HepG2 (cell line): ENCODE data around the gene EGFL8. TPM values are rescaled to one million over a fixed set of nuclear protein-coding genes. Genes with fewer than 3 reads are reported as not detected.

Source experiments
- ARID3A ChIP-seq: IDR thresholded peaks from 2 replicates; pipeline ENCODE4 v1.6.1; 2012; ENCODE audit warnings: low read depth, low read length, improper control_type of control experiment
- ASH2L ChIP-seq: fragments of 300-600, 200-600 bp; sonication (generic); IDR thresholded peaks from 2 replicates; pipeline ENCODE4 v1.7.0; 2017; ENCODE audit warnings: low read depth, mild to moderate bottlenecking, moderate library complexity, mixed read lengths, low read length; ENCODE audit not compliant: insufficient read length
- CBX5 ChIP-seq: sonication (generic); formaldehyde crosslinking; IDR thresholded peaks from 2 replicates; pipeline ENCODE4 v1.4.0; 2020; ENCODE audit warnings: missing genetic modification reagents, borderline replicate concordance
- DZIP1 ChIP-seq: sonication (generic); formaldehyde crosslinking; IDR thresholded peaks from 2 replicates; pipeline ENCODE4 v1.5.0; 2020; ENCODE audit warnings: mild to moderate bottlenecking, missing genetic modification reagents
- ELF1 ChIP-seq: sonication (generic); formaldehyde crosslinking; IDR thresholded peaks from 2 replicates; pipeline ENCODE4 v1.4.0; 2020; ENCODE audit warnings: missing genetic modification reagents
- GATAD1 ChIP-seq: IDR thresholded peaks from 2 replicates; pipeline ENCODE4 v1.6.1; 2016; ENCODE audit warnings: missing genetic modification reagents, missing compliant biosample characterization
- IRX3 ChIP-seq: sonication (generic); formaldehyde crosslinking; IDR thresholded peaks from 2 replicates; pipeline ENCODE4 v1.8.1; 2023; ENCODE audit warnings: mild to moderate bottlenecking, low read depth, missing genetic modification reagents, borderline replicate concordance
- KMT2B ChIP-seq: IDR thresholded peaks from 2 replicates; pipeline ENCODE4 v1.6.1; 2016; ENCODE audit warnings: missing genetic modification reagents, missing compliant biosample characterization
- NRL ChIP-seq: sonication (generic); formaldehyde crosslinking; IDR thresholded peaks from 2 replicates; pipeline ENCODE4 v1.5.0; 2020; ENCODE audit warnings: missing genetic modification reagents, mild to moderate bottlenecking, moderate library complexity, borderline replicate concordance
- SRSF4 ChIP-seq: fragments of 200-400 bp; formaldehyde crosslinking; IDR thresholded peaks from one replicate; pipeline ENCODE4 v1.6.1; 2018; ENCODE audit warnings: mild to moderate bottlenecking, low read depth, low read length, moderate library complexity; ENCODE audit not compliant: poor library complexity, severe bottlenecking
- TBX2 ChIP-seq: sonication (generic); formaldehyde crosslinking; IDR thresholded peaks from 2 replicates; pipeline ENCODE4 v1.5.0; 2020; ENCODE audit warnings: missing genetic modification reagents, mild to moderate bottlenecking, borderline replicate concordance
- TCF7L2 ChIP-seq: IDR thresholded peaks from 2 replicates; pipeline ENCODE4 v1.6.1; 2011; ENCODE audit warnings: mild to moderate bottlenecking, low read depth, low read length, moderate library complexity
- XRCC5 ChIP-seq: fragments of 200-400 bp; formaldehyde crosslinking; optimal IDR thresholded peaks from 2 replicates; pipeline ENCODE3; 2017; ENCODE audit warnings: mild to moderate bottlenecking, low read length
- ZBTB4 ChIP-seq: sonication (generic); formaldehyde crosslinking; IDR thresholded peaks from 2 replicates; pipeline ENCODE4 v1.4.0; 2020; ENCODE audit warnings: missing genetic modification reagents, mild to moderate bottlenecking, borderline replicate concordance
- ZNF274 ChIP-seq: sonication (generic); formaldehyde crosslinking; IDR thresholded peaks from 2 replicates; pipeline ENCODE4 v1.5.1; 2020; ENCODE audit warnings: mild to moderate bottlenecking, missing genetic modification reagents
- ZNF678 ChIP-seq: sonication (generic); formaldehyde crosslinking; IDR thresholded peaks from 2 replicates; pipeline ENCODE4 v1.4.0; 2020; ENCODE audit warnings: mild to moderate bottlenecking, missing genetic modification reagents
- ZNF747 ChIP-seq: sonication (generic); formaldehyde crosslinking; IDR thresholded peaks from 2 replicates; pipeline ENCODE4 v1.8.1; 2023; ENCODE audit warnings: missing genetic modification reagents, mild to moderate bottlenecking, borderline replicate concordance
- ZNF782 ChIP-seq: sonication (generic); formaldehyde crosslinking; IDR thresholded peaks from 2 replicates; pipeline ENCODE4 v1.4.0; 2020; ENCODE audit warnings: missing genetic modification reagents, mild to moderate bottlenecking, borderline replicate concordance
- ZNF784 ChIP-seq: sonication (generic); formaldehyde crosslinking; IDR thresholded peaks from 2 replicates; pipeline ENCODE4 v1.5.1; 2020; ENCODE audit warnings: missing genetic modification reagents, mild to moderate bottlenecking, borderline replicate concordance
- ZSCAN31 ChIP-seq: sonication (generic); formaldehyde crosslinking; IDR thresholded peaks from 2 replicates; pipeline ENCODE4 v1.5.0; 2020; ENCODE audit warnings: low read depth, mild to moderate bottlenecking, missing genetic modification reagents
- polyA plus RNA-seq, 8 experiments: library from polyadenylated mRNA; depleted of rRNA in 3 of 8; stranded (reverse) in 7 of 8; unstranded in 1 of 8; fragments of >200 nt; fragmentation: Illumina TruSeq in 4 of 8; extraction: Trizol in 4 of 8; gene quantifications; 2 replicates each; pipeline versions ENCODE4 v1.2.1 to v1.2.3, GENCODE V29; 2011 to 2016; ENCODE audit warnings: low read depth in 4 of 8, missing spikeins in 1 of 8, mixed read lengths in 1 of 8; ENCODE audit not compliant: insufficient read depth in 1 of 8
- total RNA-seq, 5 experiments: library from RNA; depleted of rRNA; stranded (reverse); fragments of >200 nt; fragmentation: Illumina TruSeq; extraction: Trizol; gene quantifications; 2 replicates each; pipeline ENCODE4 v1.2.3, GENCODE V29; 2016; ENCODE audit warnings: low read depth in 1 of 5

The EGFL8 gene
- total and polyA plus RNA-seq, 2 of the 13 experiments (the other 11 are each of a cell fraction or from before 2014, with no cell fraction given), result 10.0 to 11.5 TPM

GRCh38 chr6:32176476-32177182, 12.2 kb downstream of the EGFL8 start (continued):
- no peak for TF ChIP-seq ZBTB4 (CRISPR knock-in tag)
- no peak for TF ChIP-seq KMT2B (CRISPR knock-in tag)
- no peak for TF ChIP-seq ZSCAN31 (CRISPR knock-in tag)
- TF ChIP-seq ZNF747 (CRISPR knock-in tag), result no peak
- no peak for TF ChIP-seq DZIP1 (CRISPR knock-in tag)
- TF ChIP-seq ARID3A, result no peak
- TF ChIP-seq ZNF678, result no peak
- no peak for TF ChIP-seq TBX2 (CRISPR knock-in tag)
- TF ChIP-seq ELF1, result no peak
- no peak for TF ChIP-seq ZNF782
- TF ChIP-seq SRSF4, result no peak
- TF ChIP-seq TCF7L2, result no peak
- no peak for TF ChIP-seq ZNF274 (CRISPR knock-in tag)
- TF ChIP-seq ASH2L, result no peak
- TF ChIP-seq NRL (CRISPR knock-in tag), result no peak
- no peak for TF ChIP-seq GATAD1 (CRISPR knock-in tag)
- peak; percentile 26; the same call in 1 of the 2 replicates for TF ChIP-seq ZNF784 (CRISPR knock-in tag)
- TF ChIP-seq XRCC5, result no peak
- no peak for TF ChIP-seq IRX3
- TF ChIP-seq CBX5, result no peak
